ENCODE measurements around the gene CHD5. TPM values are rescaled to one million over a fixed set of nuclear protein-coding genes. Genes with fewer than 3 reads are reported as not detected.

The CHD5 gene
- total RNA-seq, 1 experiment from 2014 or later, result 6.1 TPM

GRCh38 chr1:6097117-6097595 lies 83.0 kb downstream of the CHD5 start:
- CTCF ChIA-PET, result no interaction called here
- no peak overlapping the region for H3K4me2 ChIP-seq (ENCODE audit: low read length)
- intact Hi-C loops (cut with micrococcal nuclease), result no loop called here
- no peak overlapping the region for H3K9ac ChIP-seq (ENCODE audit: low read length)
- no peak overlapping the region for H3K4me3 ChIP-seq (replicated peaks in 1 of 2; ENCODE audit: low read depth in 1 of 2, low read length in 2 of 2)
- H4K20me1 ChIP-seq (ENCODE audit: insufficient read depth), result no peaks in the 10 kb centered on the region
- no peak for DNase-seq (ENCODE audit: low read depth, low spot score)
- H3K36me3 ChIP-seq (ENCODE audit: control insufficient read depth in 1 of 2, insufficient read depth in 2 of 2, low read length in 2 of 2), result no peaks in the 10 kb centered on the region
- H3K9me2 ChIP-seq (ENCODE audit: insufficient read depth), result no peaks in the 10 kb centered on the region
- ATAC-seq, result no peak
- no peaks in the 10 kb centered on the region for H3K9me3 ChIP-seq (ENCODE audit: control insufficient read depth in 1 of 2, insufficient read depth in 1 of 2, low read depth in 1 of 2, low read length in 2 of 2)
- H2AFZ ChIP-seq (ENCODE audit: low read depth, low read length, poor library complexity, severe bottlenecking), result no peak overlapping the region
- RAD21 ChIA-PET (ENCODE audit: low non-redundant PET in 1 of 2, low total read pairs in 2 of 2, uncharacterized antibody in 2 of 2, unreplicated experiment in 2 of 2), result no interaction called here
- H3K79me2 ChIP-seq (ENCODE audit: insufficient read depth, low read length), result no peaks in the 10 kb centered on the region
- H3K4me1 ChIP-seq (ENCODE audit: control insufficient read depth in 1 of 2, insufficient read depth in 2 of 2, low read length in 2 of 2), result no peaks in the 10 kb centered on the region; a peak in 2 of 4 replicates
- no TSS peak for BruUV-seq (replicated peaks)
- TF ChIP-seq MAX (IDR thresholded peaks at IDR 0.05), result no peak
- no peak for TF ChIP-seq TCF7L2 (IDR thresholded peaks at IDR 0.05; ENCODE audit: borderline replicate concordance, extremely low read depth, insufficient read depth, insufficient read length)
- TF ChIP-seq ZFX (IDR thresholded peaks at IDR 0.05), result no peak
- TF ChIP-seq JUND (IDR thresholded peaks at IDR 0.05), result no peak
- TF ChIP-seq CTCF (IDR thresholded peaks at IDR 0.05 in 2 of 3, conservative IDR thresholded peaks at IDR 0.05 in 1 of 3; ENCODE audit: borderline replicate concordance in 1 of 3, insufficient read depth in 1 of 3, low read depth in 2 of 3, low read length in 2 of 3), result no peak
- TF ChIP-seq EZH2 (IDR thresholded peaks at IDR 0.05), result no peak
- no peak for TF ChIP-seq POLR2A (IDR thresholded peaks at IDR 0.05; ENCODE audit: borderline replicate concordance, extremely low read depth, insufficient read depth, insufficient read length)
- TF ChIP-seq ATF3 (IDR thresholded peaks at IDR 0.05), result no peak
- POLR2A ChIA-PET, result no interaction called here
- H3K27me3 ChIP-seq (ENCODE audit: insufficient read depth, low read length), result no peaks in the 10 kb centered on the region
- no peak overlapping the region for H3K27ac ChIP-seq (ENCODE audit: low read depth, low read length)
